Mesendoderm (in vitro differentiated cells): ENCODE measurements around the gene FBXO46.
A peak's percentile ranks its signal among the peaks of the same experiment; 100 is the strongest.
"Not testable (repeated sequence)": the region's sequence is repeated elsewhere in the genome, so short reads cannot be mapped to it uniquely, and the experiment has no call there.

ENCODE experiments used
- DNase-seq: peaks from one replicate; pipeline ENCODE4 v3.0.0; 2013
- H2AK5ac ChIP-seq: 2 replicates; pipeline ENCODE4 v1.6.1; 2013; ENCODE audit warnings: low read length, inconsistent platforms
- H2BK120ac ChIP-seq: 2 replicates; pipeline ENCODE4 v1.6.1; 2013; ENCODE audit warnings: low read depth, mild to moderate bottlenecking, low read length, moderate library complexity, mixed read lengths
- H2BK15ac ChIP-seq: replicated peaks from 2 replicates; pipeline ENCODE4 v1.6.1; 2013; ENCODE audit warnings: low read depth, mild to moderate bottlenecking, moderate library complexity
- H2BK5ac ChIP-seq: 2 replicates; pipeline ENCODE4 v1.6.1; 2013; ENCODE audit warnings: low read length, inconsistent platforms
- H3K18ac ChIP-seq: 2 replicates; pipeline ENCODE4 v1.6.1; 2013; ENCODE audit warnings: mild to moderate bottlenecking, low read length, mixed read lengths
- H3K23ac ChIP-seq: one replicate; pipeline ENCODE4 v1.6.1; 2013; ENCODE audit warnings: low read length
- H3K27ac ChIP-seq: 2 replicates; pipeline ENCODE4 v1.5.1; 2013; ENCODE audit warnings: low read depth, mild to moderate bottlenecking, inconsistent platforms, low read length, moderate library complexity
- H3K27me3 ChIP-seq: 2 replicates; pipeline ENCODE4 v1.6.1; 2013; ENCODE audit warnings: low read length, control low read depth, mild to moderate bottlenecking, inconsistent platforms; ENCODE audit not compliant: insufficient read depth, poor library complexity
- H3K36me3 ChIP-seq: 2 replicates; pipeline ENCODE4 v1.6.1; 2013; ENCODE audit warnings: low read length, inconsistent platforms; ENCODE audit not compliant: control insufficient read depth, insufficient read depth
- H3K4ac ChIP-seq: one replicate; pipeline ENCODE4 v1.6.1; 2013; ENCODE audit warnings: low read depth, mild to moderate bottlenecking, low read length, moderate library complexity
- H3K4me1 ChIP-seq: 2 replicates; pipeline ENCODE4 v1.6.1; 2013; ENCODE audit warnings: low read depth, low read length, inconsistent platforms; ENCODE audit not compliant: control insufficient read depth
- H3K4me2 ChIP-seq: 2 replicates; pipeline ENCODE4 v1.6.1; 2013; ENCODE audit warnings: low read length
- H3K4me3 ChIP-seq: 2 replicates; pipeline ENCODE4 v1.5.1; 2013; ENCODE audit warnings: mild to moderate bottlenecking, low read length
- H3K56ac ChIP-seq: one replicate; pipeline ENCODE4 v1.6.1; 2013; ENCODE audit warnings: low read length
- H3K79me1 ChIP-seq: 2 replicates; pipeline ENCODE4 v1.6.1; 2013; ENCODE audit warnings: low read length, inconsistent platforms
- H3K79me2 ChIP-seq: 2 replicates; pipeline ENCODE4 v1.6.1; 2013; ENCODE audit warnings: mild to moderate bottlenecking, low read length; ENCODE audit not compliant: control insufficient read depth, insufficient read depth
- H3K9ac ChIP-seq: 2 replicates; pipeline ENCODE4 v1.6.1; 2013; ENCODE audit warnings: low read length, inconsistent platforms
- H4K5ac ChIP-seq: one replicate; pipeline ENCODE4 v1.6.1; 2013; ENCODE audit warnings: low read length
- H4K8ac ChIP-seq: one replicate; pipeline ENCODE4 v1.6.1; 2013; ENCODE audit warnings: low read depth, mild to moderate bottlenecking, control low read depth, low read length, moderate library complexity
- WGBS: extraction: QIAGEN DNeasy Blood & Tissue Kit; methylation state at CpG from one replicate; pipeline ENCODE4 v1.1.7; 2013; ENCODE audit warnings: low lambda C conversion rate, missing lambda C conversion rate; ENCODE audit not compliant: insufficient coverage; ENCODE audit errors: extremely low coverage; 5-methylcytosine and 5-hydroxymethylcytosine counted together

The FBXO46 gene

GRCh38 chr19:45693106-45693788 is 37.4 kb downstream of the FBXO46 start:
- WGBS = no CpG with 5 or more reads among the region's 22 CpGs
- peak overlapping the region; percentile 79 for H3K4me3 ChIP-seq

GRCh38 chr19:45692187-45693105 is 38.2 kb downstream of the FBXO46 start, which contains the start of gene QPCTL:
Gene QPCTL, plus strand, starts transcription at chr19:45692666. Its CDS starts 38 bp downstream, at chr19:45692704.
- Histone ChIP-seq H3K18ac (peak within 1 kb of the TSS; percentile 8), H2AK5ac (no peak within 1 kb of the TSS), H3K27me3 (no peaks in the 10 kb centered on the region), H3K4me3 (peak within 1 kb of the TSS; percentile 94), H3K79me1 (peaks cover 12% of the 10 kb centered on the region), H2BK120ac (no peak within 1 kb of the TSS), H3K23ac (no peak within 1 kb of the TSS), H2BK5ac (peak within 1 kb of the TSS; percentile 43), H4K8ac (no peak within 1 kb of the TSS), H3K56ac (peak within 1 kb of the TSS; percentile 93), H3K4me2 (peak within 1 kb of the TSS; percentile 85), H3K36me3 (peaks cover 5% of the 10 kb centered on the region), H3K27ac (peak within 1 kb of the TSS; percentile 77), H3K79me2 (peaks cover 12% of the 10 kb centered on the region), H3K4me1 (no peaks in the 10 kb centered on the region), H4K5ac (no peak within 1 kb of the TSS), H3K9ac (peak within 1 kb of the TSS; percentile 94), H2BK15ac (no peak within 1 kb of the TSS), H3K4ac (peak within 1 kb of the TSS; percentile 70)
- WGBS = no CpG with 5 or more reads among the region's 70 CpGs
- DNase-seq = peak; percentile 100

More at GRCh38 chr19:45693106-45693788, 37.4 kb downstream of the FBXO46 start:
- Histone ChIP-seq H3K4me2 (peak overlapping the region; percentile 85), H3K79me2 (peaks cover 12% of the 10 kb centered on the region), H3K9ac (peak overlapping the region; percentile 89), H2BK15ac (no peak overlapping the region), H3K36me3 (peaks cover 6% of the 10 kb centered on the region), H4K8ac (no peak overlapping the region), H3K56ac (peak overlapping the region; percentile 88), H3K27me3 (no peaks in the 10 kb centered on the region), H2BK5ac (no peak overlapping the region), H3K27ac (no peak overlapping the region), H4K5ac (no peak overlapping the region), H3K23ac (no peak overlapping the region), H3K18ac (peak overlapping the region; percentile 8), H3K4me1 (no peaks in the 10 kb centered on the region), H3K4ac (peak overlapping the region; percentile 70), H2AK5ac (no peak overlapping the region), H2BK120ac (no peak overlapping the region), H3K79me1 (peaks cover 13% of the 10 kb centered on the region)
- peak; percentile 85 for DNase-seq

GRCh38 chr19:45691516-45692186 is 39.0 kb downstream of the FBXO46 start, which contains the start of gene SNRPD2:
Gene SNRPD2, minus strand, starts transcription at chr19:45691953. Its CDS starts 65 bp downstream, at chr19:45691888.
- H3K79me1 ChIP-seq = peaks cover 11% of the 10 kb centered on the region
- peak; percentile 98 for DNase-seq
- H3K4me1 ChIP-seq = no peaks in the 10 kb centered on the region
- peak within 1 kb of the TSS; percentile 43 for H2BK5ac ChIP-seq
- peak within 1 kb of the TSS; percentile 93 for H3K56ac ChIP-seq
- peak within 1 kb of the TSS; percentile 94 for H3K4me3 ChIP-seq
- no peak within 1 kb of the TSS for H2BK120ac ChIP-seq
- H3K4me2 ChIP-seq = peak within 1 kb of the TSS; percentile 85
- no peak within 1 kb of the TSS for H2BK15ac ChIP-seq
- H4K8ac ChIP-seq = no peak within 1 kb of the TSS
- H3K79me2 ChIP-seq = peaks cover 12% of the 10 kb centered on the region
- no peak within 1 kb of the TSS for H2AK5ac ChIP-seq
- peak within 1 kb of the TSS; percentile 8 for H3K18ac ChIP-seq
- WGBS = no CpG with 5 or more reads among the region's 36 CpGs
- peak within 1 kb of the TSS; percentile 77 for H3K27ac ChIP-seq
- H3K9ac ChIP-seq = peak within 1 kb of the TSS; percentile 94
- H3K36me3 ChIP-seq = peaks cover 4% of the 10 kb centered on the region
- H3K4ac ChIP-seq = peak within 1 kb of the TSS; percentile 70
- no peaks in the 10 kb centered on the region for H3K27me3 ChIP-seq
- no peak within 1 kb of the TSS for H3K23ac ChIP-seq
- no peak within 1 kb of the TSS for H4K5ac ChIP-seq

- H3K4ac ChIP-seq = no peak overlapping the region
- no peak overlapping the region for H2BK15ac ChIP-seq
- peaks cover 12% of the 10 kb centered on the region for H3K79me2 ChIP-seq
- peaks cover 7% of the 10 kb centered on the region for H3K79me1 ChIP-seq
- H3K27ac ChIP-seq = no peak overlapping the region
- H3K9ac ChIP-seq = no peak overlapping the region
- H3K27me3 ChIP-seq = no peaks in the 10 kb centered on the region
- H3K4me2 ChIP-seq = no peak overlapping the region
- no peak overlapping the region for H3K23ac ChIP-seq
- H3K36me3 ChIP-seq = peaks cover 5% of the 10 kb centered on the region
- no CpG with 5 or more reads among the region's 9 CpGs for WGBS
- no peak overlapping the region for H3K18ac ChIP-seq
- no peak overlapping the region for H2AK5ac ChIP-seq
- H3K4me3 ChIP-seq = no peak overlapping the region
- H2BK120ac ChIP-seq = no peak overlapping the region
- H3K4me1 ChIP-seq = no peaks in the 10 kb centered on the region
- H2BK5ac ChIP-seq = no peak overlapping the region
- no peak overlapping the region for H3K56ac ChIP-seq
- H4K5ac ChIP-seq = no peak overlapping the region
- no peak overlapping the region for H4K8ac ChIP-seq
- DNase-seq = no peak
Measured at GRCh38 chr19:45687599-45687998, 43.1 kb downstream of the FBXO46 start.

- not testable (repeated sequence) for H3K9ac ChIP-seq, H2BK5ac ChIP-seq, H3K23ac ChIP-seq, H2AK5ac ChIP-seq, DNase-seq, H3K4me2 ChIP-seq, H4K8ac ChIP-seq, H3K27ac ChIP-seq, H3K4me3 ChIP-seq, H3K4ac ChIP-seq, H3K18ac ChIP-seq, H3K4me1 ChIP-seq, H2BK15ac ChIP-seq, H3K79me1 ChIP-seq, H3K56ac ChIP-seq, H3K79me2 ChIP-seq, H3K36me3 ChIP-seq, H2BK120ac ChIP-seq, H3K27me3 ChIP-seq, H4K5ac ChIP-seq
- no CpG with 5 or more reads among the region's 11 CpGs for WGBS
Measured at GRCh38 chr19:45685045-45685444, 45.7 kb downstream of the FBXO46 start.
